Activated CD4-positive, alpha-beta T cell treated with anti-CD3 and anti-CD28 coated beads for 4 hours (primary cell): ENCODE data around the gene STPG2.
"Not testable (repeated sequence)": the region's sequence is repeated elsewhere in the genome, so short reads cannot be mapped to it uniquely, and the experiment has no call there.

Source experiments
- DNase-seq, 2 donors: peaks; one replicate each; pipeline ENCODE4 v3.0.0-alpha.2; 2020

Gene STPG2

DNA sequence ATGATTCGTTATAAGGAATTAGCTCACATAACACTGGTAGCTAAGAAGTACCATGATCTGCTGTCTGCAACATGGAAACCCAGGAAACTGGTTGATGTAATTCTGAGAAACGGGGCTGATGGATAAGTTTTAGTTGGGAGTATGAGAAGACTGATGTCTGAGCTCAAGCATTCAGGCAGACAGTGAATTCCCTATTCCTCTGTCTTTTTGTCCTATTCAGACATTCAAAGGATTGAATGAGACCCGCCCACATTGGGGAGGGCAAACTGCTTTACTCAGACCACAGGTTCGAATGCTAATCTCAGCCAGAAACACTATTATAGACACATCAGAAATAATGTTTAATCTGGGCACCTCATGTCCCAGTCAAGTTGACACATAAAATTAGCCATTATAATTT, 515.5 kb downstream of the STPG2 start:
- DNase-seq, result no peak

GRCh38 chr4:97624204-97624603, 519.1 kb downstream of the STPG2 start:
- DNase-seq, result no peak

DNA sequence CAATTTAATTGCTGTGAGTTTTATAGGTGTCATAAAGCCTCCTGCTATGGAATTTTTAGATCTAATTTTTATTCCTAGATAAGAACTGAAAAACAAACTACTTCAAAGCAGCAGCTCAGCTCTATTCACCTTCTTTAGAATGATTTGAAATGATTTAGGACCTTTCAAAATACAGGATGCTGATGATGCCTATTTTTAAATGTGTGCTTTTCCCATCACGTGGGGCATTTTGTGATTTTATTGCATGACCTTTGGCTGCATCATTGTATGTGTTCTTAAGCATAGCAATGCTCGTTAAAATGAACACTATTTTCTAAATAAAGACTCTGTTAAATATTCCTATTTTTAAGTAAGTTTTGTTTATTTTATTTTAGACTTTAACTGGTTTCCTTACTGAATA, 537.3 kb downstream of the STPG2 start:
- no peak for DNase-seq

DNA sequence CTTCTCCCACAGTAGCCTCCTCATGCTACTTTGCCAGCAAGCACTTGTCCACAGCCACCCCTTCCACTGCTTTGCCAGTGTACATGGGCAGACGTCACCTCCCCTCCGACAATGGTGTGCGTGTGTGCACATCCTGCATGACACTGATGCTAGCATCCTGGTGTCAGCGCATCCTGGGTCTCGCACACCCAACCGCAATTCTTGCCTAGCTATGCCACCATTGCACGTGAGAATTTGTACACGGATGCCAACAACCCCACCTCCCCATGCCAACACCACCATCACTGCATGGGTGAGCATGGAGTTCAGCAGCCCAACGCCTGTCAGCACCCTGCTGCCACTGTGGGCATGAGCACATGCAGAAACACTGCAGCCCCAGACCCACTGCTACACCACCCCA, 550.0 kb downstream of the STPG2 start:
- no peak for DNase-seq

DNA sequence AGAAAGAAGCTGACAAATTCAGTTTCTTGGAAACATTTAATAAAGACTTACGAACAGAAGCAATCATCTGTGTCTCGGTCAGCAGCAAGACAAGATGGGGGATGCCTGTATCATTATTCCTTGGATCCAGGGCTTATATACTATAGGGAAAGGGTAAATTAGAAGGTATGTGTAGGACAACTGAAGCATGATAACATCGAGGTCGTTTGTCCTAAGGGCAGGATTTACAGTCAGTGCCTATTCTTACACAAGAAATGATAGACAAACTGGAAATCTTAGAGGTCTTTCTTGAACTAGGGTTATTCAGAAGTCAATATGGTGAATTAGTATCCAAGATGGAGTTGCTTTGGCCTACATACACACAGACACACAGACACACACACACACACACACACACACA, 553.0 kb downstream of the STPG2 start:
- no peak for DNase-seq

GRCh38 chr4:97589481-97590196, 553.6 kb downstream of the STPG2 start:
- no peak for DNase-seq

DNA sequence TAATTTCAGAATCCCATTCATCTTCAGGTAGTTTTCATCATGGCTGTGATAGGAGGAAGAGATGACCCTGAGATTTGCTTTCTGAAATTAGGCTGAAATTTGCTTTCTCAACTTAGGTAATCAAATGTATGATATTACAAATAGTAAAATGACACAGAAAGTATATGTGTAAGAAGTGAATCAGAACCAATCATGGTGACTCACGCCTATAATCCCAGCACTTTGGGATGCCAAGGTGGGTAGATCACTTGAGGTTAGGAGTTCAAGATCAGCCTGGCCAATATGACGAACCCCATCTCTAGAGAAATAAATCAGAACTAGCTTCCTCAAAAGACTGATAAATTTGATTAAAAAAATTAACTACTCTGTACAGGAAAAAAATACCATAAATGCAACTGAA, 555.4 kb downstream of the STPG2 start:
- DNase-seq, result no peak

DNA sequence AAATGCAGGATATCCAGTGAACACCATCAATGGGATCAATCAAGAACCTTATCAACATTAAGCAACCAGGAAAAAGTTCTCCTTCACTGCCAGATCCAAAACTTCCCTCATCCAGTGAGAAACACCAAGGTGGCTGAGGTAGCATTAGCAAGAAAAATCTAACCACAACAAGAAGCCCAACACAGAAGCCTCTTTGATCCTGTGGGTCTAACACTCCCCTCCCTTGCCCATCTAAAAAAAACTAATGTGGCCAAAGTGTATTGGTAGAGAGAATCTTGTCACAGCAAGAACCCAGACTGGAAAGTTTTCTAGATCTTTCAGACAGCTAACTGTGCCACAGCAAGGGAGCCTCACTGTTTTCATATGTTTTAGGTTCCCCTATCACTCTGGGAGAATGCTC, 558.0 kb downstream of the STPG2 start:
- DNase-seq, result no peak

DNA sequence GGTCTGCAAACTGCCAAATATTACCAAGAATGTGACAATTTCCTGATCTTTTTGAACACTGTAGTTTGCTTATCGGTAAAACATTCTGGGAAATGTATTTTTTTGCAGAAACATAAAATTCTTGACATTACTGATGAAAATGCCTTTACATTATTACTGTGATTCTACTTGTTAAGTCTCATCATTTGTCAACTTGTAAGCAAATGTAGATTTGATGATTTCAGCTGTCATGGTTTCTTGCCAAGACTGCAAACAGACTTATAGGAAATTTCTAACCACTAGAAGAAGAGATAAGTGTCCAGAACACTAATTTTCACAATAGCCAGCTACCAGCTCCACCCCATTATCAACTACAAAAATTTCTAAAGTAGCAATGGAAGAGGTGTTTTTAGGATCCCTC, 560.4 kb downstream of the STPG2 start:
- no peak for DNase-seq

GRCh38 chr4:97577004-97577403, 566.3 kb downstream of the STPG2 start:
- no peak for DNase-seq

DNA sequence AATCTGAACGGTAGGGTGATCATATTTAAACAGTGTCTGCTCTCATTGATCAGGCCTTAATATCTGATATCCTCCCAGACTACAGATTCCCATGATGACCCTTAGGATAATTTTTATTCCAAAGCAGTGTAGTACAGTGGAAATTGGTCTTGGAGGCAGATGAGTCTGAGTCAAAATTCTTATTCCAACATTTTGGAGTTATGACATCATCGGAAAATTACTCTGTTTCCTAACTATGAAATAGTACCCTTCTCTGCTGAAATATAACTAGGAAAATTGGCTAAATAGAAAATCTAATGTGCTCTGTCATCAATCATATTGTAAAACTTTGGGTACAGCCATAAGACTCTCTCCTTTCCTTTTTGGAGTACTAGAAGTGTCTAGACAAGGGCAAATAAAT, 583.3 kb downstream of the STPG2 start:
- DNase-seq, result no peak

- DNase-seq, result no peak
Observed at GRCh38 chr4:97558204-97558778, 585.0 kb downstream of the STPG2 start.

GRCh38 chr4:97550637-97551036, 592.6 kb downstream of the STPG2 start:
- not testable (repeated sequence) for DNase-seq

GRCh38 chr4:97548943-97549583, 594.2 kb downstream of the STPG2 start:
- no peak for DNase-seq

DNA sequence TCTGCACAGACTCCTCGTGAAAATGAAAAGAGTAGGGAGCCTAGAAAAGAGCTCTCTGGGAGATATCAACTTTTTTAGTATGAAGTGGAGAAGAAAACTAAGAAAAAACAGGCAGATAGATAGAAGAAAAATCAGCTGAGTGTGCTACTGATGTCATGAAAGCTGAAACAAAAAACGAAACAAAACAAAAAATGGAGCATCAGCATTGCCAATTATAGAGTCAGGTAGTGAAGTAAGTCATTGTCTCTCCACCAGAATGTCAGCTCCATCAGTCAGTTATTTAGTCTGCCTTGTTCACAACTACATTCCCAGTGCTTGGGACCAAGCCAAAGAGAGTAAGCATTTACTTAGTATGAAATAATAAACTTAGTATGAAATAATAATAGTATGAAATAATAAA, 595.1 kb downstream of the STPG2 start:
- no peak for DNase-seq

- DNase-seq, result no peak
Observed at GRCh38 chr4:97531351-97531750, 611.9 kb downstream of the STPG2 start.

- no peak for DNase-seq
Observed at GRCh38 chr4:97530676-97531075, 612.6 kb downstream of the STPG2 start.

DNA sequence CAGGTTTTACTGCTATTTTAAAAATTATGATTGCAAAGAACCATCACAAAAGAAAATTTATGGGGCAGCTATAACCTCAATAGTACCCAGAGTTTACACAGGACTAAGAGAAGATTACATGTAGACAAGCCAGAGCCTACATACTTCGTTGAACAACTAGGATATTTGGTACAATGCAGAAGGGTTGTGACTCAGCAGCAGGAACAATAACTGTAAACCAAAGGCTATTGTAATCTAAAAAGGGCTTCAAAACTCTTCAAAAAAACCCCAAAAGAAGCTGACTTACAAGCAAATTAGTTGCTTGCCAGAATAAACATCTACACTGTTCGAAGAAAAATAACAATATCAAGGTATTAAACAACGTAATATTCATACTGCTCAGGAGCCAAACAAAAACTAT, 618.0 kb downstream of the STPG2 start:
- DNase-seq, result no peak

DNA sequence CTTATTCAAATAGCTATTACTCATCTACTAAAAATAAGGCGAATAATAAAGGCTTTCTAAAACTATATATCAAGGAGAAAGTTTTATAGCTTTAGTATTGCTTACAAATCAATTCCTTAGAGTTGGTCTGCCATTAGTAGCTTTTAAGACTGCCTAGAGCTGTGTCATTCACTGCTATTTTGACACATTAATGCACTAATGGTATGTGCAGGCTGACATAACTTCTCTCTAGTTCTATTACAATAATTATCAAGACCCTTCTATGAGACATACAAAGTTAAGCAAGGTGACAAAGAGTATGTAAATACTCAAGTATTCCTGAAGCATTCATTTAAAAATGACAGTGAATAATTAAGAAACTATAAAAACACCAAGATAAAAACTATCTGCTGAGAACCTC, 625.3 kb downstream of the STPG2 start:
- DNase-seq, result no peak

DNA sequence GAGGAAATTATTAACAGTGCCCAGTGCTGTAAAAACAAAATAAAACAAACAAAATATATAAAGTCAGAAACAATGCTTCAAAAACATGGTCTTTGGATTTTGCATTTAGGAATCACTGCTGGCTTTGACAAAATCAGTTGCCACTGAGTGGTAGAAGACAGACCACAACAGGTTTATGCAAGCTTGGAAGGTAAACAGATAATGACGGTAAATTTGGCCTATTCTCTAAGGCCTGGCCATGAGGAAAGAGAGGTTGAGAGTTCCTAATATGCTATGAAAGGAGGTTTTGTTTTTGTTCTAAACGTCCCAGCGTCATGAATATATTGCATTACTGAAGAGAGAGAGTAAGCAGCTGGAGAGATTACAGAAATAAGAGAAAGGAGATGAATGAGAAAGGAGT, 629.4 kb downstream of the STPG2 start:
- DNase-seq, result no peak
